NCI-H82 treated with DMSO at 0.1 percent for 48 hours (cell line): ENCODE measurements around the gene IGF2BP2.
"Not testable (repeated sequence)": the region's sequence is repeated elsewhere in the genome, so short reads cannot be mapped to it uniquely, and the experiment has no call there.

Experiments
- DNase-seq: peaks from one replicate; lab custom pipeline; 2025; ENCODE audit not compliant: unreplicated experiment; lab: John Stamatoyannopoulos, UW

Gene IGF2BP2

GRCh38 chr3:185838417-185838989 is 13.7 kb upstream of the IGF2BP2 start:
- DNase-seq: not testable (repeated sequence)

DNA sequence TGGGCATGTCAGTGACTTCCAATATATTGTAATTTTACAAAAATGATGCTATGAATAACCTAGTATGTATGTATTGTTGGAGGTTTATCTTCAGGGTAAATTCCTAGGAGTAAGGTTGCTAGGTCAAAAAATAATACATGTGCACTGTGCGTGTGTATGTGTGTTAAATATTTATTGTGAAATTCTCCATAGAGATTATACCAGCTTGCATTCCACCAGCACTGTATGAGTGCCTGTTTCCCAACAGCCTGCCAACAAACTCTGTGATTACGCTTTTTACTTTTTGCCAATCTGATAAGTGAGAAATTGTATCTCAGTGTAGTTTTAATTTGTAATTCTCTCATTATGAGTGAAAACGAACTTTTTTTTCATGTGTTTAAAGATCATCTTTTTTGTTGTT is 12.6 kb upstream of the IGF2BP2 start:
- no peak for DNase-seq

- DNase-seq: no peak
Measured at GRCh38 chr3:185831990-185832389, 7.1 kb upstream of the IGF2BP2 start.

- no peak for DNase-seq
Measured at GRCh38 chr3:185831195-185831594, 6.4 kb upstream of the IGF2BP2 start.

- no peak for DNase-seq
Measured at GRCh38 chr3:185830018-185830797, 5.4 kb upstream of the IGF2BP2 start.

GRCh38 chr3:185828755-185829154 is 3.9 kb upstream of the IGF2BP2 start:
- DNase-seq: no peak

DNA sequence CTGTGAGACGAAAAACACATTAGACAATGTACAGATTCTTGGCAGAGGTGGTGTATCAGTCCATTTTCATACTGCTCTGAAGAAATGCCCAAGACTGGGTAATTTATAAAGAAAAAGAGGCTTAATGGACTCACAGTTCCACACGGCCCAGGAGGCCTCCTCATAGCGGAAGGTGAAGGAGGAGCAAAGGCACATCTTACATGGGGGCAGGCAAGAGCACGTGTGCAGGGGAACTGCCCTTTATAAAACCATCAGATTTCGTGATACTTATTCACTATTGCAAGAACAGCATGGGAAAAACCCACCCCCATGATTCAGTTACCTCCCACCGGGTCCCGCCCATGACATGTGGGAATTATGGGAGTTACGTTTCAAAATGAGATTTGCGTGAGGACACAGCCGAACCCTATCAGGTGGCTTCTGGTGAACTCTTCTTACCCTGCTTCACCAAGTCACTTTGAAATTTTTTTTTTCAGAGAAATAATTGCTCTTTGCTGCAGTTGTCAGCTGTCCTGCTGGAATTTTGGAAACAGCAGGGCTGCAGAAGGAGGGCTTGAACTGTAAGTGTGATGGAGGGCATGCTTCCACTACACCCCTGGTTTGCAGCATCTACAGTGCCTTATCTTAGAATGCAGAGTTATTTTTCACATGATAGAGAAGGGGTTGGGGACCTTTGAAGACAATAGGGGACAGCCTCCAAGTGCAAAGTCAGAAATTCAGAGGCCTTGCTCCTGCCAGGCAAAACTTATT is 2.9 kb upstream of the IGF2BP2 start:
- no peak for DNase-seq

GRCh38 chr3:185825639-185826481 is 1.0 kb upstream of the IGF2BP2 start:
- DNase-seq: no peak

DNA sequence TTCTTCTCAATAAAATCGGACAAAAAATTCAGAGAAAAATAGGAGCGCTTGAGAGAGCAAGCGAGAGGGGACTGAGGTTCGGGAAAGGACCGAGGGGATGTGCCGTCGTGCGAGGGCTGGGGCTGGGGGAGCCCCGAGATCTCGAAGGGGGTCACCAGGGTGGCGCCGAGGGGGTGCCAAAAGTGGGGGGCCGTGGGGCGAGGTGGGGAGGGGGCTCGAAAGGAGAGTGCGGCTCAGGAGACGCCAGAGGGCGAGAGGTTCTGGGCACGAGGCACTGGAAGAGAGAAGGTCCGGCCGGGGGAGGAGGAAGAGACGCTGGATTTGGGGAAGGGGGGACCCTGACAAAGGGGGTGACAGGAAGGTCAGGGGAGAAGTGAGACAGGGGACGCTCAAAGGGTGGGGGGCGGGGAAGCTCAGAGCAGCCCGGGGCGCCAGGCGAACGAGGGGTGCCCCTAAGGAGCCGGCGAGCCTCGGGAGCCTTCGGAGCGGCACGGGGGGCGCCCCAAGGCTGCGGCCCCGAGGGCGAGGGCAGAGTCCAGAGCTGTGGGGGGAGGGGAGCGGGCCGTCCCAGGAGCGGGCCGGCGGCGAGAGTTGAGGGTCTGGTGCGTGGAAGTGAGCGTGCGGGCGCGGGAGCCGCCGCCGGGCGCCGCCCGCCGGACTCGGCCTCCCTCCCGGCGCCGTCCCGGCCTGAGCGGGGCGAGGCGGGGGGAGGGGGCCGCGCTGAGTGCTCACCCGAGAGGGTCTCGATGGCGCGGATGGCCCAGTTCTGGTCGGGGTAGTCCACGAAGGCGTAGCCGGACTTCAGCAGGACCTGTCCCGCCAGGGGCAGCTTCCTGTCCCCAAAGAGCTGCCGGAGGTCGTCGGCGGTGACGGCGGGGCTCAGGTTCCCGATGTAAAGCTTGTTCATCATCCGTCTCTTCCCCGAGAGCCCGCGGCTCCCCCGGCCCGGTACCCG is 514 bp downstream of the IGF2BP2 start:
- no peak for DNase-seq

DNA sequence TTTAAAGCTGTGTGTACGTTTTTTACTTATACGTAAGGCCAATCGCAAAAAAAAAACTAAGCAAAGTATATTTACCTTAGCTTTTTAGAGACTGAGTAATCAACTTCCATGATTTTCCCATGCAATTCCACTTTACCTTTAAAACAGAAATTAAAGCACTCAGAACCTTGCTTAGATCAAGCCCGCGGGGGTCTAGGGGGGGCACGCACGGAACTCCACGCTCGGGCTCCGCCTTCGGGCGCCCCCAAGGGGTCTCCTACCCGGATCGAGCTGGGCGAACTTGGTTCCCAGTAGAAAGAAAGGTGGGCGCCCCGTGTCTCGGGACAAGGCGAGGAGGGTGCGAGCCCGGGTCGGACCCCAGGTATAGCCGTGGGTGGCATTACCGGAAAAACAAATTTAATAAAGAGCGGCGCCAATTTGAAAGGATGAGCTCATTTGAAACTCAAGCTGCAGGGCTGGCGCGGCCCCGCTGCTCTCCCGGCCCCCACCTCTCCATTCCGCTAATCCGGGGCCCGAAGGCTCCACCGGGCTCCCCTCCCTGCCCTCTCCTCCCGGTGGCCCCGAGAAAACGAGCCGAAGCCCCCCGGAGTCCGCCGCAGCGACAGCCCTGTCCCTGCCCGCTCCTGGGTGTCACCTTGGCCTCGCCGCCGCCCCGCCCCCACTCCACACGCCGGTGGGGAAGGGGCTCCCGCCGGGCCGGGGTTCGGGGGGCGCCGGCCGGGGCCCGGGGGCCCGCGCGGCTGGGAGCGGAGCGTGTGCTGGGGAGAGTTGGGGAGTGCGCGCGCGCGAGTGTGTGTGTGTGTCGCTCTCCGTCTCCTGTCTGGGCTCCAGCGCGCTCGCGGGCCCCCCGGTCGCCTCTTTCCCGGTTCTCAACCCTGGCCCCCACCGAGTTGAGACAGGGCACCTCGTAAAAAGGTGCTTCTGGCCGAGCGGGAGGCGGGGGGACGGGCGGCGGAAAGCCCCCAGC is 1.5 kb downstream of the IGF2BP2 start:
- peak; percentile 61 for DNase-seq

DNA sequence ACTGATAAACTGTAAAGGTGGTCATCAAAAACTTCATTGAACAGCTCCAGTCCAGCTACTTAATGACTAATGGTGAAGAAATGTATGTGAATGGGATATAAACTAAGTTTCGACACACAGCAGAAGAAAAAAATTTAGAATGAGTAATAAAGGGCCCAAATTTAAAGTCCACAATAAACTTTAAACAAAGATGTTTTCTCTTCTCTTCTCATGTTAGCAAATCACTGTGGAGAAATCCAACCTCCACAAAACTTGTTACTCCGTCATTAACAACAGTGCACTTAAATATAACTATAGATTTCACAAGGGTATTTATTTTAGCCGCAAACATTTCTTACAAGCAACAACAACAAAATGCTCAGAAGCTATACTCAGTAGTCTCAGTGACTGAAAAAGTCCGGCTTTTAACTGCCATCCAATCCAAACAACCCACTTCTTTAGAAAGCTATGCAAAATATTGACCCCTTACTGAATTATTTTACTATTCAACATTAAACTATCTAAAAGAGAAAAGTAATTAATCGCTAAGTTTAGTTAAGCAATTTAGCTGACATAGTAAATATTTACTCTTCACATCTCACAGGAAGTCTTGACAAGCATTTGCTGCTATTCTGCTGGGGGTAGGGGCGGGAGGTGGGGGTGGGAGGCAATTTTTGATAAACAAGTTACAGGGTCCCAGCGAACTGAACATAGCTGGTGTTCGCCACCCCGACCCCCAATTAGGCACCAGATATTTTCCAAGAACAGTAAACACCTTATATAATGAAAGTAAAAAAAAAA is 2.4 kb downstream of the IGF2BP2 start:
- no peak for DNase-seq

GRCh38 chr3:185820973-185821758 is 3.7 kb downstream of the IGF2BP2 start:
- peak; percentile 57 for DNase-seq

DNA sequence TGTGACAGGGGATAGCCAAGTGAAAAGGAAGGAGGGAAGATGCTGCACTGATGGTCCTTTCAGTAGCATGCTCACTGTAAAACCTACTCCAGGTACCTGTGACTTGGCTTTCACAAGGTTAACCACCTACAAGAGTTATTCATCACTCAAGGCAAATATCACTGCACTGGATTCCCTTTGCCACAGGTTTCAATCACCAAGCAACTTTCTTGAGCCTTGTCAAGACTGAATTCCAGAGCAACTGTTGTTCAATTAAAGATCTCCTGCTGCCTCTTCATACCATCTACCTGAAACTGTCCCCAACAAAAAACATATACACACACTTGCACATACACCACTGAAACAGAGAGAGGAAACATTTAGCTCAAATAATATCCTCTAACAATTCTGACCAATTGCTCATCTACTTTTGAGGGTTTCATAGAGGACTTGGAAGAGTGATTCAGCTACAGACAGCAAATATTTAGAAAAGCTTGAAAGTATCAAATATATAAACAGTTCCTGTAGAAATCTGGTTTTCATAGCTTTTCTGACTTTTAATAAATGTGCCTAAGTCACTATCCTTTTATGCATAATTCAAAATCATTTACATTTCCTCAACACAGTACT is 6.5 kb downstream of the IGF2BP2 start:
- no peak for DNase-seq

DNA sequence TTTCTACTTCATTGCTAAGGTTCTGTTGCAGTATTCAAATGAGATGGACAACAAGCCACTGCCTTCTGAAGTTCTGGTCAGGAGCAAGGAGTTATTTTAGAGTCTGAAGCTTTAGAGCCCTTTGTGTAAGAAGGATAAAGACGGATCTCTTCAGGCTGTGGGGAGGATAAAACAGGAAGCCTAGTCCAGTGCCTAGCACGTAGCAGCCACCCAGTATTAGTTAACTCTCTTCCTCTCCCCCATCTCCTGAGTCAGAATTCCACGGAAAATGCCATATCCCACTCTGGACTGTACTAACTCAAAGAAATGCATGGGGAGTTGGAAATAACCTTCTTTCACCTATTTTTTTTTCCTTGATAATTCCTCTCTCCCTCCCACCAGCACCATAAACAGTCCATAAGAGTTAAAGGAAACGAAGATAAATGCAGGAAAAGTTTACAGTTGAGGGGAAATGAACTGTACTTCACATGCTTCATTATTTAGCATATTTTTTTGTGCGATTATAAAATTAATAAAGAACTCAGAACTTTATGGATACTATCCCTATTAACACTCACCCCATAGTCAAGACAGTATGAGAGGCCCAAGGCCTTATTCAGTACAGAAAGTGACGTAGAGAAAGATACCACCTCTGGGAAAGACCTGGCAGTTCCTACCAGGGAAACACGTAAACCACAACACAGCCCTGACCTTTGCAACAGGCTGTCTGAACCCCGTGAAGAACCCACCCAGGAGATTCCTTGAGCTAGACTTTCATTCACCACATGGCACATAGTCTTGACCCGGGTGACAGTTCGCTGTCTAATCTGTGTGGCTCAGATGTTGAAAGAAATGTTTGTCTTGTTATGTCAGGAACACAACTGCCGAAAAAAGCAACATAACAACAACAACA is 9.2 kb downstream of the IGF2BP2 start:
- DNase-seq: no peak

- no peak for DNase-seq
Measured at GRCh38 chr3:185813691-185814215, 11.1 kb downstream of the IGF2BP2 start.

DNA sequence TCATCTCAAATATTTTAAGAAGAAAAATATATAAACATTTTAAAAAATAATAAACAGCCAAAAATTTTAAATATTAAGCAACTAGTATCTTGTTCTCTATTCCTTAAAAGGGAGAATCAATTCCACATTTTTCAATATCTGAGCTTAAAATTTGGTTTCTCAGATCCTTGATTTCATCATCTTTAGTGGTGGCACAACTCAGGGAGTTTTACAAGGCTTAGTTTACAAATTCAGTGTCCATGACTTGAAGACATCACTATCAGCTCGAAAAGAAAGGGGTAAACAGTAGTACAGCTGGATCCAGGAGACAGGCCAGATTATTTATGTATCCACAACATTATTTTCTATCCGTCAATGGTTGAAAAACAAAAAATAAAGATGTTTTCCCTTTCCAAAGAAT is 11.6 kb downstream of the IGF2BP2 start:
- no peak for DNase-seq
